ENCODE results near the gene CHRNA1.

DNA sequence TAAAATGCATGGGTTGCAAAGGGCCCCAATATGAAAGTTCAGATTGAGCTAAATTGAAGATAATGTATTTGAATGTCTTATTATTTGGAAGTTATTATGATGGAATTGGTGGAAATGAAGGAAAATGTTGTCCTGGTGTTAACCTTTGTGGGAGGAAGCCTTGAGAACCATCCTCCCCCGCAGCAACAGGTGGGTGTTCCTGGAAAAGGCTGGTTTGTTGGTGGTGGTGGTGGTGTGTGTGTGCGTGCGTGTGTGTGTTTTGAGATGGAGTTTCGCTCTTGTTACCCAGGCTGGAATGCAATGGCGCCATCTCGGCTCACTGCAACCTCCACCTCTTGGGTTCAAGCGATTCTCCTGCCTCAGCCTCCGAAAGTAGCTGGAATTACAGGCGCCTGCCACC lies 36.2 kb downstream of the CHRNA1 start:
- no peak for TF ChIP-seq CTCF (IDR thresholded peaks at IDR 0.05; ENCODE audit: low read depth, low read length, poor library complexity, severe bottlenecking)
- no peak for TF ChIP-seq EZH2phosphoT487 (IDR thresholded peaks at IDR 0.05; ENCODE audit: borderline replicate concordance, low read length)

Measured in DOHH2 (cell line).